OCI-LY7 (cell line): ENCODE data around the gene HEPHL1.

Source experiments
- CTCF ChIP-seq: fragments of 200-600 bp; sonication (generic); conservative IDR thresholded peaks from 2 replicates; pipeline ENCODE4 v1.5.1; 2014; ENCODE audit warnings: mild to moderate bottlenecking, antibody characterized with exemption, low read length, moderate library complexity, mixed read lengths
- EZH2phosphoT487 ChIP-seq: fragments of 200-600 bp; sonication (generic); IDR thresholded peaks from 2 replicates; pipeline ENCODE4 v1.6.1; 2018; ENCODE audit warnings: low read depth, borderline replicate concordance, mild to moderate bottlenecking, mixed run types, antibody characterized with exemption, low read length, moderate library complexity, mixed read lengths

- TF ChIP-seq CTCF (no peak), EZH2phosphoT487 (no peak)
Measured at GRCh38 chr11:94112206-94112953, 91.2 kb downstream of the HEPHL1 start.
